Stimulated activated CD8-positive, alpha-beta memory T cell treated with anti-CD3 and anti-CD28 coated beads, Interleukin-12 subunit alpha, Interleukin-12 subunit beta, amount 100 ng/mL, for 24 hours (primary cell): Measurements from ENCODE around the gene OSBPL9.
"Not testable (repeated sequence)": the region's sequence is repeated elsewhere in the genome, so short reads cannot be mapped to it uniquely, and the experiment has no call there.

Experiments used
- DNase-seq: peaks from one replicate; pipeline ENCODE4 v3.0.0-alpha.2; 2020; ENCODE audit errors: extremely low read depth

OSBPL9 gene

DNA sequence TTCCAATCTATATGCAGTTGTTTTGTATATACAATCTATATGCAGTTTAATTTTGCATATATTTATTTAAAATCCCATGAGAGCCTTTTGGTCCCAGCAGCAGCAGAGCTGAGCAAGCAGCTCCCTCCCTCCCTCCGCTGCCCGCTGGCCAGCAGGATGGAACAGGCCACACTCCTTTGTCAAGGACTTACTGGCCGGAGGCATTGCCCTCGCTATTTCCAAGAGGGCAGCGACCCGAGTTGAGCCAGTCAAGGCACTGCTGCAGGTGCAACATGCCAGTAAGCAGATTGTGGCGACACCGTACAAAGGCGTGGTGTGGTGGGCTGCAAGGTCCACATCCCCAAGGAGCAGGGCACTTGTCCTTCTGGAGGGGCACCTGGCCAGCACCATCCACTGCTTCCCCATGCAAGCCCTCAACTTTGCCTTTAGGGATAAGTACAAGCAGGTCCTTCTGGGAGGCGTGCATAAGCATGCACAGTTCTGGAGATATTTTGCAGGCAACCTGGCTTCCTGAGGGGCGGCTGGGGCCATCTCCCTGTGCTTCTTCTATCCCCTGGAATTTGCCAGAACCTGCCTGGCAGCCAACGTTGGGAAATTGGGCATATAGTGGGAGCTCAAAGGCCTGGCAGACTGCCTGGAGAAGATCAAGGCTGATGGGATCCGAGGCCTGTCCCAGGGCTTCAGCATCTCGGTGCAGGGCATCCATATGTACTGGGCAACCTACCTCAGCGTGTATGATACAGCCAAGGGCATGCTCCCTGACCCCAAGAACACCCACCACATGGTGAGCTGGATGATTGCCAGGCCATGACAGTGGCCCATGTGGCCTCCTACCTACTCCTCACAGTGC is 92.2 kb downstream of the OSBPL9 start:
- no peak for DNase-seq

- no peak for DNase-seq
These were observed 93.1 kb downstream of the OSBPL9 start for GRCh38 chr1:51709951-51710350.

GRCh38 chr1:51712590-51712989 is 95.7 kb downstream of the OSBPL9 start:
- DNase-seq = no peak

DNA sequence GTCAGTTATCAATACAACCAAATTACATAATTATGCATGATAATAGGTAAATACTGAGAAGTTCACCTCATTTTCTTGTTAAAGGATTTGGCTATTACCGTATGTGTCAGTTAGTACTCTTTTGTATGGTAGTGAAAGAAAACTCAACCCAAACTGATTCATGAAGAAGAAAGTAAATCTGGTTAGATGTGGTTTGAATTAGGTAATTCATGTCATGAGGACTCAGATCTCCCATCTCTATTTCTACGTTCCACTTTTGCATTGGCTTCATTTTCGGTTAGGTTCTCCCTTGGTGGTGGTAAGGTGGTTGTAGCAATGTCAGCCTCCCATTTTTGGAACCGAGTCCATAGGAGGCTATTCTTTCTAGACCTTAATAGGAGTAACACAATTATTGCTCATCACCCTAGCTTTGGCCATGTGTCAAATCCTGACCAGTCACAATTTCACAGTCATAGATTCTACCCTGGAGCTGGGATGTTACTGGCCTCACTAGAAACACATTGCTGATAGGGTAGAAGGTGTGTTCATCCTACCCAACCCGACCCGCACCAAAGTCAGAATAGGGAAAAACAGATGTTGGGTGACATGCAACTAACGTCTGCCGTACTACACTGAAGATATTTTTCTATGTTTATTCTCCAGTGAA is 97.6 kb downstream of the OSBPL9 start:
- no peak for DNase-seq

DNA sequence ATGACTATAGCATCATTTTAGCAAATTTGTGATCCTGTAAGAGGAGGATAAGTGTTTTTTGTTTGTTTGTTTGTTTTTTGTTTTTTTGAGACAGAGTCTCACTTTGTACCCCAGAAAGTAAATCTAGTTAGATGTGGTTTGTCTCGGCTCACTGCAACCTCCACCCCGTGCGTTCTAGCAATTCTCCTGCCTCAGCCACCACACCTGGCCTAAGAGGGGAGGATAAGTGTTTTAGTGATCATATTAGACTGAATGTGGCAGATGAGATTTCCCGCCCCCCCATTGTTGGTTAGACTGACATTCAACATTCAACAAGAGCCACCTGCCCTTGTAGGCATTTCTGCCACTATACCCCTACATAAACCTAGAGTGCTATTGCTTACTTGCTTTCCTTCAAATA is 98.5 kb downstream of the OSBPL9 start:
- DNase-seq = no peak

GRCh38 chr1:51716746-51717145 is 99.9 kb downstream of the OSBPL9 start:
- no peak for DNase-seq

- no peak for DNase-seq
These were observed 101.0 kb downstream of the OSBPL9 start for GRCh38 chr1:51717842-51718241.

GRCh38 chr1:51719146-51719545 is 102.3 kb downstream of the OSBPL9 start:
- no peak for DNase-seq

DNA sequence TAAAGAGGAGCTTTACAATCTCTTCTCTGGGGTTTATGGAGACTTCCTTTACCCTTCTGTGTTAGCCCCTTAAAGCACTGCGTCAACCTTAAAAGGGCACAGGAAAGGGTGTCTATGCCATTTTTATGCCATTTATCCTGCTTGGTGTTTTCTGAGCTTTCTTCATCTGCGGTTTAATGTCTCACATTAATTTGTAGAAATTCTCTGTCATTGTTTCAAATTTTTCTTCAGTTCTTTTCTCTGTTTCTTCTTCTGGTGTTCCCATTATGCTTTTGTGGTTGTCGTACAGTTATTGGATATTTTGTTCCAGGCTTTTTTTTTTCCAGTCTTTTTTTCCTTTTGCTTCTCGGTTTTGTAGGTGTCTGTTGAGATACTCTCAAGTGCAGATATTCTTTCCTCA is 107.9 kb downstream of the OSBPL9 start:
- DNase-seq = no peak

- no peak for DNase-seq
These were observed 109.2 kb downstream of the OSBPL9 start for GRCh38 chr1:51726051-51726450.

DNA sequence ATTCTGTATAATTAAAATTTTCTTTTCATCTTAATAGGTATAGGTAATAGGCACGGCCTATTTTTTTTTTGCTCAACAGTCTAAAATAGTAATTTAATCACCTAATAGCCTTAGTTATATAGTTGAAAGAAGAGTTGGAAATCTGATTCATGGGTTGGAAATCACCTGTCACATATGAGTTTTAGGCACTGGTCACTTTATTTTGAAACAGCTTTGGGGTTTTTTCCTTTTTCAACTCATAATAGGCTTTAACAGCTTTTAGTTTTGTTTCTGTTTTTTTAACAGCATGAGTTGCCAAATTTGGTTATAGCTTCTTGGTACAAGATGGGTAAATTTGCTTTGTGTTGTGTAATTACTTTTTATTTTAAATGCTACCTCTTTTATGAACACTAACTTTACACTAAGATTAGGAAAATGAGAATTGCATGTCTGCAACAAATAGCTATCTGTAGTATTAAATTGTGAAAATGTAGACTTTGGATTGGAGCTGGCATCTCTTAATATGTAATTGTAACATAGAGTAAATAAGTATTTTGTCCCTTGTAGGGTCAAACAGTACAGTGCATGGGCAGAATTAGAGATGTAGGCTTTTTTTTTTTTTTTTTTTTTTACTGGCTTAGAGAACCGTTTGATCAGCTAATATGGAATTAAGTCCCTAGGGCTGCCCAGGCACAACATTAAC is 109.8 kb downstream of the OSBPL9 start:
- DNase-seq = no peak

DNA sequence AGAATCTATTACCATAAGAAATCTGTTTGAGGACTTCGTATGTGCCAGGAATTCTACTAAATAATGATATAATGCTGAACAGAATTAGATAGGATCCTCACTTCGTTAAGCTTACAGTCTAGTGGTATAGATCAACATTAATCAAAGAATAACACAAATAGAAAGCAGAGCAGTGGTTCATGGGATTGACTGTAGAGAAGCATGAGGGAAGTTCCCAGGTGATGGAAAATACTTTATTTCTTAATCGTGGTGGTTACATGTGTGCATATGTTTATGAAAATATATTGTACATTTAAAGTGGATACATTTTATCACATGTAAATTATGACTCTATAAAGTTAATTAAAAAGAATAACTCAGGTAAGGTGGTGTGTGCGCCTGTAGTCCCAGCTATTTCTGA is 110.5 kb downstream of the OSBPL9 start:
- DNase-seq = no peak

DNA sequence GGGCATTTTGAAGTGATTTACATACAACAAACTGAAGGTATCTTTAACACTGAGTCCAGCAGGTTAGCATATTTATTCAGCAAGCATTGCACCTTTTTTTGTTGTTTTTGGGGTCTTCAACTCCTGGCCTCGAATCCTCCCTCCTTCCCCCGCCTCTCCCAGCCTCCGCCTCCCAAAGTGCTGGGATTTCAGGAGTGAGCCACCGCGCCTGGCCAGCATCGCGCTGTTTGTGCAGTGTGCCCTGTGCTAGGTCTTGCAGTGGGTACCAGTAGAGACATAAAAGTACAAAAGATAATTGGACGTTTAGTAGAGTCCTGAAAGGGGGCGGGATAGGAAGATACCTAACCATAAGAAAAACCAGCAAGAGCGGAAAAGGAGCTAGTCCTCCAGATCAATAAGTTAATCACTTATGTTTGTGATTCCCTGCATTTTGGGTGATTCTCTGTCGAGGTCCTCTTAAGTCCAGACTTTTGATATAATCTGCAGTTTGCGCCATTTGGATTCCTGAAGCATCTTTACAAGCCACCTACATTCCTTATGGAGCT is 111.8 kb downstream of the OSBPL9 start:
- DNase-seq = no peak

DNA sequence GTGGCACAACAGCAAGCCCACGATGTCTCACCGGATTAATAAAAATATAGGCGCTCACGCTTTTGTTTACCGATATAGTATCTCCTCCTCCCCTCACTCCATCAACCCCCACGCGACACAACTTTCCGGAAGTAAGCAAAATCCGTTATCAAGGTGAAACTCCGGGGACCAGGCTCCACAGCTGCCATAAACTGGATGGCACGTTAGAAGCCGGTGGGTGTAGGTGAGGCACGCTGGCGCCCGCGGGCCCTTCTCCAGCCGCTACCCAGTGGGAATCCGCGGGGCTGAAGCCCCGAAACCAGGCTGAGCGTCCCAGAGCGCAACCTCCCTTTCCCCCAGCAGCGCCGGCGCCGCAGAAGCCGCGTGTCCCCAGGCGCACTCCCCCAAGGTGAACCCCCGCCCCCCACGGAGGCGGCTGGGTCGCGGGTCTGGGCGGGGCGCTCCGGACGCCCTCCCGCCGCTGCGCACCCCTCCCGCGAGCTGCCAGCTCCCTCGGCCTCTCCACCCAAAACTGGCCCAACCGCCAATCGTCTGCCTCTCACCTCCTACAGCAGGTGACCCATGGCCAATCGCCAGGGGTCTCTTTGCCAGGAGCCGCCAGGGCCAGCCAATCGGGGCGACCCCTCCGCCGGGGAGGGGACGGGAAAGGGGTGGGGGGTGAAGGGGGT is 112.4 kb downstream of the OSBPL9 start:
- DNase-seq = peak; percentile 89

GRCh38 chr1:51729824-51730301 is 113.0 kb downstream of the OSBPL9 start:
- peak; percentile 1 for DNase-seq

DNA sequence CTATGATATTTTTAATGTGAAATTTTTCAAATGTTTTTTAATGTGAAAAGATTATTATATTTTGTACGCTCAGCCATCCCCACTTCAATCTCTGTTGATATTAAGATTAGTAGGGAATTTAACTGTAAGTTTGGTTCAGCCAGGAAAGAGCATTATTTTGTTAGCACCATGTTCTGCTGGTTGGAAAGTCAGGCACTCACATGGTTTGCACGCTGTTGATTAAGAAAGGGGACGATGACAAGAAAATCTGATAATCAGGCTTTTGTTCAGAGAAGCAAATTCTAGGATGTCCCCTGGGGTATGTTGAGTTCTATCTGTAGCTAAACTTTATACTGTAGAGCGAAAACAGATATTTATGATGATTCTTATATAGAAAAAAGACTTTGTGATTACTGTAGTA is 115.1 kb downstream of the OSBPL9 start:
- DNase-seq = no peak

DNA sequence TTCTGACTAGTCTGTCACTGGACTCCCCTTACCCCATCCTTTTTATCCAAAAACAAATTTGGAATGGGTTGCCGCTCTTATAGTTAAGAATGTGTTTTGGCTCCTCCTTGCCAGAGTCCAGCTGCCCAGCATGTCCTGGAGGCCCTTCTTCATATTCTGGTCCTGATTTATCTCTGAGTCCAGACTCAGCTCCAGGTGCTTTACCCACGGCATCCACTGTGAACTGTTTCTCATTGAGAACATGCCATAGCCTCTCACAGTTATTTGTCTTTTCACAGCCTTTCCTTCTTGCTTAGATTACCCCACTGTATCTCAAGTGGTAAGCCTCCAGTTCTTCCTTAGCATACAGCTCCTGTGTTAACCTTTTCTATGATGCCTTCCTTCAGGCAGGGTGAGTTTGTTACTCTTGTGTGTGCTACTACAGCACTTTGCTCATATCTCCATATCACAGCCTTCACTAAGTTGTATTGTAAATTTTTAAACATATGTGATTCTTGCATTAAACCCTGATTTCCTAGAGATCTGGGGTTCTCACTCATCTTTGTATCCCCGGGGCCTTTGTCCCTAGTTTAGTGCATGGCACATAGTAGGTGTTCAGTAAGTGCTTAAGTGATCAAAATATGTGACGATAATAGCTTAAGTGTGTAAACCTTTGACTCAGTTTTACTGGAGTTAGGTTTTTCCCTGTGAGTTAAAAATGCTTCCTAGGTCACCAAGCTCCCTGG is 116.0 kb downstream of the OSBPL9 start:
- no peak for DNase-seq

- DNase-seq = not testable (repeated sequence)
These were observed 116.5 kb downstream of the OSBPL9 start for GRCh38 chr1:51733426-51733774.

DNA sequence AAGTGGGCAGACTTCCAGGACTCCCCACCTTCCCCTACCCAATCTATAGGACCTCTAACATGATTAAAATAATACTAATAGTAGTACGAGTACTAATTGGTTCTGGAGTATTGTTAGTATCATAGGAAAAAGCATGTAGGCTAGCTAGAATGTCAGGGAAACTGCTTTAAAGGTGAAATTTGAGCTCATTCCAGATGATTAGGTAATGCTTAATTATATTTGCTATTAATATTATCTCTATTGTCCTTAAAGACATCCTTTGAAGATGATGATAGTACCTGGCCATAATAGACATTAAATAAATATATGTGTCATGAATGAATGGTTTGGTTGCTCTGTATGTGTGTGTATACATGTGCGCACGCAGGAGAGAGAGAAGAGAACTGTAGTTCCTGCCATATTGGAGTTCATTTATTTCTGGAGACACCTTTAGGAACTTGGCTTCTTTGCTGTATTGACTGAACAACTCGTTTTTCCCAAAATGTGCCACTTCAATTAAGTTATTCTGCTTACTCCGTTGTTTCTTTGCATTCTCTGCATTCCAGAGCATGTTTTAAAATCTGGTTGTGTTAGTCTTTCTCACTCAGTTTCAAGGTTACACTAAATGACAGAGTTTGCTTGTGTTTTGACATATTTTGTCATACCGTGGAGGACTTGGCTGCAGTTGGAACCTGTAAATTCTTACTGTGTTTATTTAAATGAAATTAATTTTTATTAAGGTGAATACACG is 117.1 kb downstream of the OSBPL9 start:
- DNase-seq = no peak

- no peak for DNase-seq
These were observed 118.2 kb downstream of the OSBPL9 start for GRCh38 chr1:51734896-51735745.
